ENCODE results near the gene SEC61A1.

SEC61A1 gene

DNA sequence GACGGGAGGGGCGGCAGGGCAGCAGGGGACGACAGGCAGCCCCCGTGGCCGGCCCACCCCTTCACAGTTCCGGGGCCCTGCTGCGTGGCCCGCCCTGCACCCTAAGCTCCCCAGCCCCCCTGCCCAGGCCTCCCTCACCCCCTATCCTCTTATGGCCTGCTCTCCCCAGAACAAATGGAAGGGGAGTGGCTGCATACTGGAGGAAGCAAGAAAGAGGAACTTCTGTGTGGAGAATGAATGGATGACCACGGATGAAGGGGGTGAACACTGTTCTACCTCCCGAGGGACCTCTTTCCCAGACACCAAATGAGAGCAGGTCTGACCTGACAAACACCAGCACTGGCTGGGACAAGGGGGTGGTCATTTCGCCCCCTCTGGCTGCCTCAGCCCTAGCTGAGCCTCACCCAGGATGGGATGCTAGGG lies 25.0 kb downstream of the SEC61A1 start:
- in situ Hi-C loops (cut with HindIII; ENCODE audit: low sequenced_read_pairs): no loop called here

DNA sequence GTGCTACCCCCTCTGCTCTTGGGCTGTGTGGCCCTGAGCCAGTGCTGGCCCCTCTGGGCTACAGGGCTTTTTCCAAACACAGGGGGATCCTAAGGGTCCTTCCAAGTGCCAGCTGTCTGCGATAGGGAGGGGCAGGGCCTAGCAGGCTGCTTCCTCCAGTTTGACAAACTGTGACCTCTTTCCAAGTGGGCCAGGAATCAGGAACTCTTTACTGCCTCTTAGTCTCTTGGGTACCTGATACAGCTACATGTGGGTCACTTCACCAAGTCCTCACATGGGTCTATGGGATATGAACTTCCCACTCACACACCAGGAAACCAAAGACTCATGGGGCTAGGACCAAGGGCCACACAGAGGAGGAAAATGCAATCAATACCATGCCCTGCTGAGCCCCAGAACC lies 25.4 kb downstream of the SEC61A1 start:
- in situ Hi-C loops (cut with HindIII; ENCODE audit: low sequenced_read_pairs): no loop called here

DNA sequence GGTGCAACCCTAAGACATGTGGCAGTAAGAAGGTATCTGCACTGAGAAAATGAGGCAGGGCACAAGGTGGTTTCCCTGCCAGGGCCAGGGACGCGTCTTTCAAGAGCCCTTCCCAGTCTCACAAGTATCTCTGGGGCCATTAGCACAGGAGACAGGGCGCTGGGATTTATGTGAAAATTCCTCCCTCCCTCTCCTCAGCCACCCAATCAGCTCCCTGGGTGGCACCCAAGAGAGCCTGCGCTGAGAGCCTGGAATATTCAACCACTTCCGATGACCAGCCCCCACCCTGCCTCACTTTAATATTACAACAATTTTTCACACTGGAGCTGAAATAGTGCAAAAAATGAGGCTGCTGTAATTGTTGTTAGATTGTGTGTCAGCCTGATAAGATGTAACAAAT lies 26.1 kb downstream of the SEC61A1 start:
- in situ Hi-C loops (cut with HindIII; ENCODE audit: low sequenced_read_pairs): no loop called here

DNA sequence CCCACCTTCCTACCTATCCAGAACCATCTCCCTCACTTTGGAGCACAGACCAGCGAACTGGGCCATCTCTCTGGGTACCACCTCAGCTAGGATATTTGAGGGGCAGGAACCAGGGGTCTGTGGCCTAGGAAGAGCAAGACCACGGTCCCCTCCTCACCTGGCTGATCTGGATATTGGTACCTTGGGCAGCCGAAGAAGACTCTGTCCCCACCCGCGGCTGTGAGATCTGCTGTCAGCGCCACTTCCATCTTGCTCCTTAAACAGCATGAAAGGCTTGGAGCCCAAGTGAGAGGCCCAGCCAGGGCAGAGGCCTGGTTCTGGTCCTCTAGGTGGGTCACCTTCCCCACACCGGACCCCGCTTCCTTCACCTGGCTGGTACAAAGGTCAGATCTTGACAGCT lies 26.6 kb downstream of the SEC61A1 start:
- in situ Hi-C loops (cut with HindIII; ENCODE audit: low sequenced_read_pairs): no loop called here

DNA sequence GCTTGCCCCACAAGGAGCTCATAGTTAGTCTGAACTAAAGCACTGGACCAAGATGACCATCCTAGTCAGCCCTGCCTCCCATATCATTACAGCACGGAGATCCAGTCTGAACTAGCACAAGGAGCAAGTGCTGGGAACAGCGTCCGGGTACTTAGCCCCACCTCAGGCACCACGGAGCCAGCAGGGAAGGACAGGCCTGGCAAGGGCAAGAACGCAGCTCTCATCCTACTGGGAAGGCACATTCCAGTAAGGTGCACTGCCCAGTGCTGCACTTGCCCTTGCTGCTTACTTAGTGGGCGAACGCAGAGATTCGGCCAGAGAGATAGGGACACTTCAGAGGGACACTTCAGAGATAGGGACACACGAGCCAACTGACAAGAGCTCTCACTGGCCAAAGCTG lies 27.6 kb downstream of the SEC61A1 start:
- in situ Hi-C loops (cut with HindIII; ENCODE audit: low sequenced_read_pairs): no loop called here

DNA sequence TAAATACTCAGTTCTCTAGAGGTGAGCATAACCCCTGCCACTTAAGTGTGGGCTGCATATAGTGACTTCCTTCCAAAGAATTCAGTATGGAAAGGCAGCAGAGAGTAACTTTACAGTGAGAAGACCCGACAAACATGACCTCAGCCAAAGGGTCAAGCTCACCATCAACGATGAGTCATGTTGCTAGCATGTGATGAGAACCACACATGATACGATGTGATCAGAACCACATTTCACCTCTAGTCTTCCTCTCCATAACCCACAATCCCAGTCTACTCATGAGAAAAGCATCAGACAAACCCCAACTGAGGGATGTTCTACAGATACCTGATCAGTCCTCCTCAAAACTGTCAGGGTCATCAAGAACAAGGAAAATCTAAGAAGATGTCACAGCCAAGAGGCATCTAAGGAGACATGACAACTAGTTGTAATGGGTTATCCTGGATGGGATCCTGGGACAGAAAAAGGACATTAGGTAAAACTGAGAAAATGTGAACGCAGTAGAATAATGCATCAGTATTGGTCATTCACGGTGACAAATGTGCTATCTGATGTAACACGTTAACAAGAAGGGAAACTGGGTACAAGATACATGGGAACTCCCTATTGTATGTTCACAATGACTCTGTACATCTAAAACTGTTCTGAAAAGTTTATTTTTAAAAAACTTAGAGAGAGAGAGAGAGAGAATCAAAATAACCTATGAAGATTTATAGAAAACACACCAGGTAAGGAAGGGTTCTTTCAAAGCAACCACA lies 28.3 kb downstream of the SEC61A1 start:
- in situ Hi-C loops (cut with HindIII; ENCODE audit: low sequenced_read_pairs): no loop called here

DNA sequence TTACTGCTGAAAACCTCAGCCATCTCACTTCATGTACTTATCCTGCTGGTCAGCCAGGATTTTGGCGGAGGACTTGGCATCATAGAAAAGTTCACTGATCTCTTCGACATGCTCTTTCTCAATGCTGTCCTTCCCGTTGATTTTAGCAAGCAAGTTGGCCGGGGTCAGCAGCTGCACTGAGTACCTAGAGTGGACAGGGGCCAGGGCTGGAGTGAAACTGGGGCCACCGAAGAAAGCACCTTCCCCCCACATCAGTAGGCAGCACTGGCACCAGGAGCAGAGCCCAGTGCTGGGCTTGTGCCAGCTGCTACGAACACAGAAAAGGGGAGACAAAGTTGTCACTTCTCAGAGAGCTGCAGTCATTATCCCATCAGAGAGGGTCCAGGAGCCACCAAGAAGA lies 29.0 kb downstream of the SEC61A1 start:
- in situ Hi-C loops (cut with HindIII; ENCODE audit: low sequenced_read_pairs): no loop called here

DNA sequence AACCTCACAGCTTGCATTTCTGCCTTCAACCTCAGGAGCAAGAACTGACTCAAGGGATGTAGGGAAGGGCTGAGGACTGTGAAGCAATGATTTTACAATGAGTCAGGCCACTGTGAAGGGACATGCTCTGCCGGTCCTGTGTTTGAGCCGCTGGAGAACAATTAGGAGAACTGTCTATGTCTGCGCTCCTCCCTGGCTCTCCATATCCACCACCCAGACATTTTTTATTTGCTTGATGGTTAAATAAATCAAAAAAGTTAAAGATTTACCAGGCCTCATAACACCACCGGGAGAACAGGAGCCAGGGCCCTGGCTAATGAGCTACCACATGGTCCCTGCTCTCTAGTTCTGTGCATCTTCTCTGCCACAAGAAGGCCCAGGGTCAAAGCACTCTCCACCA lies 29.6 kb downstream of the SEC61A1 start:
- in situ Hi-C loops (cut with HindIII; ENCODE audit: low sequenced_read_pairs): no loop called here

DNA sequence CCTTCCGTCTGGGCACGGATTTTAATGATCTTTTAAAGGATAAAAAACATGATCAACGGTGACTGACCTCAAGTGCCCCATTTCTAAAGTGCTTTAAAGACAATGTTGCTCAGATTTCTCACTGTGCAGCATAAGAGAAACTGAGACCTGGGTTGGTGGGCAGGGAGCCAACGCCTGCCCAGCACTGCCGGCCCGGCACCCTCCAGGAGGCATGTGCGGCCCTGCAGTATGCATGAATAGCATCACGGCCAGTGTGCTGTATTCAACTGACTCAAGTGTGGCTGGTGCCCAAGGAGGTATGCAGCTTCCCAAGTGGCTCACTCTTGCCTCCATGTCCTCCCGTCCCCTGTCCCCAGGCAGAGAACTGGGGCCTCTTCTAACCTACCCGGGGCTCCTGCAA lies 30.3 kb downstream of the SEC61A1 start:
- in situ Hi-C loops (cut with HindIII; ENCODE audit: low sequenced_read_pairs): no loop called here

DNA sequence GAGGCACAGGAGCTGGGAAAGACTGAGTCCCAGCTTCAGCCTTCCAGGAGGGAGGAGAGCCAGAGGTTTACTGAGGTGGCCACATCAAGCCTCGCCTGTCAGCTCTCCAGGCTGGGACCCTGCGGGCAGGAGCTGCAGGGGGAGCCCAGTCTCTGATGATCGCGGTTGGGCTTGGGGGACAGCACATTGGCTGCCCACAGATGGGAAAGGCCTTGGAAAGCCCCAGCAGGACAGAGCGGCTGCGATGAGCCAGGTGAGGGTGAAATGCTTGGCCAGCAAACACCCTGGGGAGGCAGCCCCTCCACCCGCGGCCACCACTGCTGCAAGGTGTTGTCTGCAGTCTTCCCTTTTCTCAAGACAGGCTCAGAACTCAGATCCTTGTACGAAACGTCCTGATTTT lies 31.2 kb downstream of the SEC61A1 start:
- in situ Hi-C loops (cut with HindIII; ENCODE audit: low sequenced_read_pairs): no loop called here

DNA sequence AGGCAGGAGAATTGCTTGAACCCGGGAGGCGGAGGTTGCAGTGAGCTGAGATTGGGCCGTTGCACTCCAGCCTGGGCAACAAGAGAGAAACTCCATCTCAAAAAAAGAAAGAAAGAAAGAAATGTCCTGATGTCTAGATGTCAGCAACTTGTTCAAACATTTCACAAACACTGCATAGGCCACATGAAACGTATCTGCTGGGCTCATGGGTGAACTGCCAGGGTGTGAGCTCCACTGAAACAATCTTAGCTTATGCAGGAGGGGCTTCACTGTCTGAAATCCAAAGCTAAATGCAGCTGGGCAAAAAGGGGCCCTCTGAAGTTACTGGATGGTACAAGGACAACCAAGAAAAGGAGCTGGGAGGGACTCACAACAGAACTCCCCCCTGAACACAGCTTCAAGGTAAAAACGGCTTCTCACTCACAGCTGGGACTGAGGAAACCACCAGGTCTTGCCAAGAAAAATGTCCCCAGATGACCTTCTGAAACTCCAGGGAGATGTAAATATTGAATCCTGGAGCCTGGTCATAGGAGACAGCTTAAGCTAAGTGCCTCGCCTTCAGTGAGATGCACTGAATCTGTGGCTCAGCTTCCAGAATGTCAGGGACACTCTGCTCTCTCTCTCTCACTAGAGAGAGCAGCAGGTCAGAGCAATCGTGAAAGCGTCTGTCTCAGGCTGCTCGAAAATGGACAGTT lies 31.9 kb downstream of the SEC61A1 start:
- in situ Hi-C loops (cut with HindIII; ENCODE audit: low sequenced_read_pairs): no loop called here

DNA sequence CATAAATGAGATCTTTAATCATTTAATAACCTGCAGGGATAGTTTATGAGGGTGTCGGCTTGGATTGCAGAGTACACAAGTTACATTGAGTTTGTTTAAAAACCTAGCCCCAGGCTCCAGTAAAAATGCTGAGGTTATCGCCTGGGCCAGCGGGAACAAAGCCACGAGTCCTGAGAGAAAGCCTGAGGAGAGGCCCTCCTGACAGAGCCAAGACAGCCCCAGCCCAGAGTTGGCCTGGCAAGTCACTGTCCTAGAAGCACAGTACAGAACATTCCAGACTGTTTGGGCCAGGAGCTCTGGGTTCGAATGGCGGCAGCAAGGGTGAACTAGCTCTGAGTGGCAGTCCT lies 32.4 kb downstream of the SEC61A1 start:
- in situ Hi-C loops (cut with HindIII; ENCODE audit: low sequenced_read_pairs): no loop called here

DNA sequence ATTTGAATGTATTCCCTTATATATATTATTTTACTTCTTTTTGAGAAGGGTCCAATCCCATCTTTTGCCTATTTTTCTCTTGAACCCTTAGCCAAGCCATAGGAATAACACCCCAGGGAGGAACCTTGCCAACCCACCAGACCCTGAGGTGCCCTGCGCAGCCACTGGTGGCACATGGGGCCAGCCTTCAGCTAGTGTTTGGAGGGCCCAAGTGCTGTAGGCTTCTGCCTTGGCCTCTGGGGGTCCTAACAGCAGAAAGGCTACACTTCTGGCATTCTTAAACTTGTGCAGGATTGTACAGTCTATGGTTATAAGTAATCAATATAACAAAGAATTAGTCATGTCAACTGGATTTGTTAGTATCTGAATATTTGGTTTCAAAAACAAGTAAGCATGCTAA lies 36.9 kb downstream of the SEC61A1 start:
- in situ Hi-C loops (cut with HindIII; ENCODE audit: low sequenced_read_pairs): no loop called here

DNA sequence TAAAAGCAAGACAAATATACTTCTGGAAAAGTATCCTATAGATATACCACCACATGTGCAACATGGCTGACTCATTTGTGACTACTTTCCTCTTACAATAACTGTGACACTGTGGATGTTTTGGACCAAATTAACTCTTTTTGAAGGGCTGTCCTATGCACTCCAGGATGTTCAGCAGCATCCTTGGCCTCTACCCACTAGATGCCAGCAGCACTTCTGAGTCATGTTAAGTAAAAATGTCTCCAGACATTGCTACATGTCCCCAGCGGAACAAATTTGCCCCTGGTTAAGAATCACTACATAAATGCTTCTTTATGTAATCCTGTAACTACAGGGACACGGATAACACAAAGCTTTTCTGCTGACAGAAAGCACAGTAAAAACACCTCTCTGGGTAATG lies 39.3 kb downstream of the SEC61A1 start:
- in situ Hi-C loops (cut with HindIII; ENCODE audit: low sequenced_read_pairs): no loop called here

DNA sequence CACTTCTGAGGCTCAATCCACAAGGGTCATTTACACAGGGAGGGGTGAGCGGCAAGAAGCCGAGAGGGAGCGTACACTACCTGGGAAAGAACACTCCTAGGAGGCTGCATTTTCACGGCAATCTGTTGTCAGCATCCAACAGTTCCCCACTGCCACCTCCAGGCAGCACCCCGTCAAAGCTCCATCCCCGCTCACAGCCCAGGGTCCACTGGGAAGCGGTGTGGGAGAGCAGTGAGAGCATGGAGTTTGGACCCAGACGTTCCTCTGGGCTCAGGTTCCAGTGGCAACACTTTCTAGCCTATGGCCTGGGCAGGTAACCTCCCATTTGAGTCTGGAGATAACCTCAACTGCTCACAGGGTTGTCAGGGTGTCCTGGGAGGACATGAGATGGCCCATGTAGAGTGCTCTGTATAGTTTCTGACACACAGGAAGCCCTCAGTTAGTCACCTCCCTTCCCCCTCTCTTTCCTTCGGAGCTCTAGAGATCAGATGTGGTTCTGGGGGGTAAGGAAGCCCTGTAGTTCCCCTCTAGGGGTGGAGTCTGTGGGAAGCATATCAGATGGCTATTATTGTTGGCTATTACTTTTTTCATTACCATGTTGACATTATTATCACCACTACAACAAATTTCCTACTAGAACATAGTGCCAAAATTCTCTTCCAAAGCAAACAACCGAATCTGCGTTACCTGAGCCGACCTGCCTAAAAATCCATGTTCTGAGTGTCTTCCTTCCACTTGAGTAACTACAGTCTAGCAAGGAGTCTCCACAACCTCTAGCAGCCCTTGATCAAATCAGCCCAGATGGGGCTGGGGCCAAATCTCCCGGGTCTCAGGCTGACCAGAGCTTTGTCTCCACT lies 42.3 kb downstream of the SEC61A1 start:
- in situ Hi-C loops (cut with HindIII; ENCODE audit: low sequenced_read_pairs): no loop called here

DNA sequence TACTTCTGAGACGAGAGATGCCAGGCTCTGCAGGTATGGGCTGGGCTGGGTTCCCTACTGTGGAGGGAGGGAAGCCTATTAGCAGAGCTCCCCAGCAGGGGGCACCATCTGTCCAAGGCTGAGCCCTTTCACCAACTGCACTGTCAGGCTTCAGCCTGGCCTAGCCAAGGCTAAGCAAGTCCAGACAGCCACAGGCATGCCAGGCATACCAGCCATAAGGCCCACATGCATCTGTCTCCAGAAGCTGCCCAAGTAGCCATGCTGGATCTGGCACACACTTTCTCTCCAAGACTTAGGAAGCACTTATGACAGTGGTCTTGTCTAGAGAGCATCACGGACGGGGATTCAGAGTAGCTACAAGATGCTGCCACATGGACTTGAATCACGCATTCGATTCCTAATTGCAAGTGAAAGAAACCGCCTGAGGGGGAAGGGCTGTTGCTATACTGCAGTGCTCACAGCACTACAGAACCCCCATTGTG lies 43.0 kb downstream of the SEC61A1 start:
- in situ Hi-C loops (cut with HindIII; ENCODE audit: low sequenced_read_pairs): no loop called here

DNA sequence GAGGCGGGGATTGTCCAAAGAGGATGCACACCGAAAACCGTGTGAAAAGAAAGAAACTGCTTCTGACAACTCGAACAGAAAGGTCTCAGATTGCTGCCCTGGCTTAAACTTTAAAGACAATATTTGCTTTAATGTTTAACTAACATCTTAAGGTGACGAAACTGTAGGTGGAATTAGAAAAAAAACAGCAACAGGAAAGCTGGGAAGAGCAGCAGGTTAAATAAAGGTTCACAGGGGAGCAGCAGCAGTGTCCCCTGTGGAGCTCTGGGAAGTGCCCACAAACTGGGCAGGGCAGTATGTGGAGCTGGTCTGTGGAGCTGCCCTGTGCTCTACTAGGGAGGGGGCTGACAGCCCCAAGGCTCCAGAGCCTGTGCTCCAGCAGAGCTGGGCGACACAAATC lies 46.0 kb downstream of the SEC61A1 start:
- in situ Hi-C loops (cut with HindIII; ENCODE audit: low sequenced_read_pairs): no loop called here

DNA sequence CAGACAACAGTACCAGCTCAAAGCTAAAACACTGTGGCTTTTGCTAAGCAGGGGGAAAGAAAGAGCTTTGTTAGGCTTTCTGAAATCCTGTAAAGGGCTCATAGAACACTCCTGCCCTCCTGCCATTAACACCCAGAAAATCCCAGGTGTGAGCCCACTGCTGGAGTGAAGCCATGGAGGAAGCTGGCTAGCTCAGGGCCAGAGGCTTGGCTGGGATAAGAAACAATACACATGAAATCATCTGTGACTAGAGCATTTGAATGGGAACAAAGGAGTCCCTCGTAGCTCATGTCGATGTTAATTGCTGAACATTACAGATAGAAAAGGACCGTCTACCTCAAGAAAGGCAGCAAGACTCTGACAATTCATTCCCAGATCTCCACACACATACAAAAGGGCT lies 47.9 kb downstream of the SEC61A1 start:
- in situ Hi-C loops (cut with HindIII; ENCODE audit: low sequenced_read_pairs): no loop called here

DNA sequence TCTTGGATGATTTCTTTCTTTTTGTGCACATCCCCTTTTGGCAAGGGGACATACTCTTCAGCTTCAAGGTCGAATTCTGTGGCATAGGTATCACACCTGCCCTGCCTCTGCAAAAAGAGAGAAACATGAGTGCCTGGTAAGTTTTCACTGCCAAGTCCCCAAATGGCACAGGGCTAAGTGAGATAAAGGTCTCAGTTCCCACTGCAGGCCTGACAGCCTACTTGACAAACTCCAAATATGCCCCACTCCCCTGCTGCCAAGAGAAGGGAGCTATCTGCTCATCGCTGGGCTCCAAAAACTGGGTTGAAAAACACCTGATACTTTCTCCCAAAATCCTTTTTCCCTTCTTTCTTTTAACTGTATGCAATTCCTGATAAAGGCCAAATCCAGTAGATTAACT lies 48.4 kb downstream of the SEC61A1 start:
- in situ Hi-C loops (cut with HindIII; ENCODE audit: low sequenced_read_pairs): no loop called here

DNA sequence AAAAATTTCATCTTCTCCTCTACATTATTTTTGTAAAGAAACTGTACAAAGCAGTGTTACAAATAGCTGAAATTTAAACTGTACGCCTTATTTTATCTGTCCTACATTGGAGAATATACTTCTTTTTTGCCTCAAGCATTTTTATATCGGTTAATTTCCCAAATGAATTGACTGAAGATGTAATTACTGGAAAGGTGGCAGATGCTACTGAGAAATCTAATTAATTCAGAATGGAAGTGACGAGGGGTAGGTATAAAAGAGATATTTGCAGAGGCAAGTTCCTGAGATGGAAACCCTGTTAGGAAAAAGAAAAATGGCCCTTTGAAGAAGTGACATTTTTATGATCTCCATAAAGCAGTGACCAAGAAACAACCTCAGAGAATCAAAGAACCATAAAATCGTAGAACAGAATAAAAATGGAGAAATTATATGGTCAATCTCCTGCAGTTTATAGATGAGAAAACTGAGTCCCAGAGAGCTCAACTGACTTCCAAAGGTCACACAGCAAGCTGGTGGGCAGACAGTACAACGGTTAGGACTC lies 51.0 kb downstream of the SEC61A1 start:
- in situ Hi-C loops (cut with HindIII; ENCODE audit: low sequenced_read_pairs): no loop called here

DNA sequence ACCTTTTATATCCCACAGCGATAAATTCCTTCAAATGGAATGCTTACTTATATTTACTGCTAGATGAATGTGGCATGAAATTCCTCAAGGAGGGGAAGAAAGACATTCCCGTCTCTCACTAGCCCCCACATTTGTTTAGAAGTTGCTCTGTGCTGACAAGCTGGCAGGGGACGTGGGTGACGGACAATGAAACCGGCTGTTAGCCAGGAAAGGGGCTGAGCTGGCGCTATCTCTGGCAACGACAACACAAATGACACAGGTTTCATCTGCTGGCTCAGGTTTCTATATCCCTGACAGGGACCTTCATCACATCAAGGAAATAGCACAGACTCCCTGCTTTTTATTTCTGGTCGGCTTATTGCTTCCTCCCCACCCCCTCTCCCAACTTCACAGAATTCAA lies 55.6 kb downstream of the SEC61A1 start:
- in situ Hi-C loops (cut with HindIII; ENCODE audit: low sequenced_read_pairs): no loop called here

Data from DLD1 (cell line).